ENCODE results near the gene LPP. TPM values are rescaled to one million over a fixed set of nuclear protein-coding genes. Genes with fewer than 3 reads are reported as not detected.

LPP gene
- total and polyA plus RNA-seq, 10 of the 15 experiments (the other 5 are each of a cell fraction or from before 2014, with no cell fraction given), result under 0.01 to 0.62 (median 0.03) TPM

DNA sequence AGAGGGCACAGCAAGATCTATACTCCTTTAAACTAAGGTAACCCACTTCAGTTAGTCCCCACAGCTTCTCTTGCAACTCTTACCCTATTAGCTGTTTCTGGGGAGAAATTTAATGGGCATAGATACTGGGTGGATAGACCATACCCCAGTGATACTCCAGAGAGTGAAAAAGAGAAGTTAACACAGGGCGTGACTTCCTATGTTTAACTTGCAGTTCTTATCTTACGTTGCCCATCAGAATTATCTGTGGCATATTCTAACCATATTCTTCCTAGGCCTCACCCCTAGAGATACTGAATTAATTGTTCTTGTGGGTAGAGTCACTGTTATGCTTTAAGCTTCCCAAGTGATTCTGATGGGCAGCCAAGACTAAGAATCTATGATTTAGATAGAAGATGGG lies 532.4 kb downstream of the LPP start:
- no peak overlapping the region for H3K4me3 ChIP-seq
- intact Hi-C loops (cut with micrococcal nuclease; ENCODE audit: unreplicated experiment), result no loop called here
- no TSS peak for BruUV-seq (replicated peaks)
- no peaks in the 10 kb centered on the region for H3K27me3 ChIP-seq (replicated peaks in 1 of 2; ENCODE audit: control insufficient read depth in 2 of 2, insufficient read depth in 2 of 2, low read length in 1 of 2)
- no peak for TF ChIP-seq TCF3 (IDR thresholded peaks at IDR 0.05; ENCODE audit: borderline replicate concordance, insufficient read depth, low read depth, low read length)
- TF ChIP-seq MTA3 (IDR thresholded peaks at IDR 0.05; ENCODE audit: borderline replicate concordance, low read length), result no peak
- DNase-seq (ENCODE audit: low read depth, low spot score) (no peak), FAIRE-seq (no peak), ATAC-seq (no peak)
- H3K9ac ChIP-seq (ENCODE audit: control insufficient read depth, insufficient read depth, low read length), result no peak overlapping the region
- no peak overlapping the region for H3K27ac ChIP-seq (ENCODE audit: control insufficient read depth, insufficient read depth)
- 91% methylated on average over 2 of the region's 2 CpGs for WGBS (ENCODE audit: insufficient coverage, insufficient replicate concordance, low lambda C conversion rate, missing lambda C conversion rate)
- H2AFZ ChIP-seq (ENCODE audit: control insufficient read depth, low read depth, low read length), result no peak overlapping the region
- no peaks in the 10 kb centered on the region for H3K79me2 ChIP-seq (ENCODE audit: control insufficient read depth, insufficient read depth, low read length)
- no peaks in the 10 kb centered on the region for H4K20me1 ChIP-seq (ENCODE audit: control insufficient read depth, insufficient read depth)
- ChIA-PET POLR2A (no interaction called here), CTCF (interaction anchor here (1.2 to 2.0 kb wide), 2 partner anchors 10 to 946 kb away, joined by 3 to 9 read pairs; no protein-coding TSS in a partner anchor), RAD21 (ENCODE audit: unreplicated experiment) (no interaction called here), SMC1A (ENCODE audit: uncharacterized antibody, unreplicated experiment) (interaction anchor here (1.0 to 1.9 kb wide), 3 partner anchors 9 to 939 kb away, joined by 3 to 5 read pairs (median 5); no protein-coding TSS in a partner anchor)
- H3K4me1 ChIP-seq (ENCODE audit: control insufficient read depth, insufficient read depth, low read length), result no peaks in the 10 kb centered on the region
- in situ Hi-C loops (cut with MboI), result no loop called here
- H3K9me3 ChIP-seq (replicated peaks; ENCODE audit: control insufficient read depth, insufficient read depth, low read length), result no peaks in the 10 kb centered on the region
- no peaks in the 10 kb centered on the region for H3K36me3 ChIP-seq (ENCODE audit: control insufficient read depth in 2 of 2, insufficient read depth in 2 of 2, low read length in 1 of 2)
- no peak overlapping the region for H3K4me2 ChIP-seq (ENCODE audit: control insufficient read depth, insufficient read depth)

DNA sequence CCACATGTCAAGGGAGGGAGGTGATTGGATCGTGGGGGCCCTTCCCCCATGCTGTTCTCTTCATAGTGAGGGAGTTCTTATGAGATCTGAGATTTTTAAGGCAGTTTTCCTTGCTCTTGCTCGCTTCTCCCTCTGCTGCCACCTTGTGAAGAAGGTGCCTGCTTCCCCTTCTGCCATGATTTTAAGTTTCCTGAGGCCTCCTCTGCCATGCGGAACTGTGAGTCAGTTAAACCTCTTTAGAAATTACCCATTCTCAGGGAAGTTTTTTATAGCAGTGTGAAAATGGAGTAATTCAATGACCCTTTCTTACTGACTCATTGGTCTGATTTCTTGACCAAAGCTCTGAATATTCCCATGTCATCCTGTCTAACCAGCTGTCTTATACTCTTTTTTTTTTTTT lies 533.4 kb downstream of the LPP start:
- Histone ChIP-seq H3K79me2 (ENCODE audit: control insufficient read depth, insufficient read depth, low read length) (no peaks in the 10 kb centered on the region), H3K27me3 (replicated peaks in 1 of 2; ENCODE audit: control insufficient read depth in 2 of 2, insufficient read depth in 2 of 2, low read length in 1 of 2) (no peaks in the 10 kb centered on the region), H4K20me1 (ENCODE audit: control insufficient read depth, insufficient read depth) (no peaks in the 10 kb centered on the region), H3K4me2 (ENCODE audit: control insufficient read depth, insufficient read depth) (no peak overlapping the region), H3K27ac (ENCODE audit: control insufficient read depth, insufficient read depth) (no peak overlapping the region), H3K4me3 (no peak overlapping the region), H2AFZ (ENCODE audit: control insufficient read depth, low read depth, low read length) (no peak overlapping the region), H3K4me1 (ENCODE audit: control insufficient read depth, insufficient read depth, low read length) (no peaks in the 10 kb centered on the region), H3K9ac (ENCODE audit: control insufficient read depth, insufficient read depth, low read length) (no peak overlapping the region), H3K9me3 (replicated peaks; ENCODE audit: control insufficient read depth, insufficient read depth, low read length) (no peaks in the 10 kb centered on the region), H3K36me3 (ENCODE audit: control insufficient read depth in 2 of 2, insufficient read depth in 2 of 2, low read length in 1 of 2) (no peaks in the 10 kb centered on the region)
- RAD21 ChIA-PET (ENCODE audit: unreplicated experiment), result no interaction called here
- POLR2A ChIA-PET, result no interaction called here
- FAIRE-seq (no peak), ATAC-seq (no peak), DNase-seq (ENCODE audit: low read depth, low spot score) (no peak)
- SMC1A ChIA-PET (ENCODE audit: uncharacterized antibody, unreplicated experiment), result interaction anchor here (0.6 to 1.9 kb wide), 5 partner anchors 10 to 947 kb away, joined by 3 to 6 read pairs (median 5); no protein-coding TSS in a partner anchor
- WGBS (ENCODE audit: insufficient coverage, insufficient replicate concordance, low lambda C conversion rate, missing lambda C conversion rate), result 19% methylated on average over 3 of the region's 3 CpGs
- TF ChIP-seq POU2F2 (IDR thresholded peaks at IDR 0.05; ENCODE audit: borderline replicate concordance, low read depth, low read length) (no peak), ZNF384 (IDR thresholded peaks at IDR 0.05; ENCODE audit: borderline replicate concordance, low read depth, low read length) (no peak), ZNF207 (IDR thresholded peaks at IDR 0.05; ENCODE audit: borderline replicate concordance) (no peak)
- TF ChIP-seq, protein P1, sequence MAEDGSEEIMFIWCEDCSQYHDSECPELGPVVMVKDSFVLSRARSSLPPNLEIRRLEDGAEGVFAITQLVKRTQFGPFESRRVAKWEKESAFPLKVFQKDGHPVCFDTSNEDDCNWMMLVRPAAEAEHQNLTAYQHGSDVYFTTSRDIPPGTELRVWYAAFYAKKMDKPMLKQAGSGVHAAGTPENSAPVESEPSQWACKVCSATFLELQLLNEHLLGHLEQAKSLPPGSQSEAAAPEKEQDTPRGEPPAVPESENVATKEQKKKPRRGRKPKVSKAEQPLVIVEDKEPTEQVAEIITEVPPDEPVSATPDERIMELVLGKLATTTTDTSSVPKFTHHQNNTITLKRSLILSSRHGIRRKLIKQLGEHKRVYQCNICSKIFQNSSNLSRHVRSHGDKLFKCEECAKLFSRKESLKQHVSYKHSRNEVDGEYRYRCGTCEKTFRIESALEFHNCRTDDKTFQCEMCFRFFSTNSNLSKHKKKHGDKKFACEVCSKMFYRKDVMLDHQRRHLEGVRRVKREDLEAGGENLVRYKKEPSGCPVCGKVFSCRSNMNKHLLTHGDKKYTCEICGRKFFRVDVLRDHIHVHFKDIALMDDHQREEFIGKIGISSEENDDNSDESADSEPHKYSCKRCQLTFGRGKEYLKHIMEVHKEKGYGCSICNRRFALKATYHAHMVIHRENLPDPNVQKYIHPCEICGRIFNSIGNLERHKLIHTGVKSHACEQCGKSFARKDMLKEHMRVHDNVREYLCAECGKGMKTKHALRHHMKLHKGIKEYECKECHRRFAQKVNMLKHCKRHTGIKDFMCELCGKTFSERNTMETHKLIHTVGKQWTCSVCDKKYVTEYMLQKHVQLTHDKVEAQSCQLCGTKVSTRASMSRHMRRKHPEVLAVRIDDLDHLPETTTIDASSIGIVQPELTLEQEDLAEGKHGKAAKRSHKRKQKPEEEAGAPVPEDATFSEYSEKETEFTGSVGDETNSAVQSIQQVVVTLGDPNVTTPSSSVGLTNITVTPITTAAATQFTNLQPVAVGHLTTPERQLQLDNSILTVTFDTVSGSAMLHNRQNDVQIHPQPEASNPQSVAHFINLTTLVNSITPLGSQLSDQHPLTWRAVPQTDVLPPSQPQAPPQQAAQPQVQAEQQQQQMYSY (CRISPR knock-in tag; IDR thresholded peaks at IDR 0.05), result no peak
- CTCF ChIA-PET, result interaction anchor here (1.2 to 2.0 kb wide), 3 partner anchors 9 to 947 kb away, joined by 3 to 9 read pairs (median 3); no protein-coding TSS in a partner anchor
- in situ Hi-C loops (cut with MboI), result no loop called here
- no TSS peak for BruUV-seq (replicated peaks)
- intact Hi-C loops (cut with micrococcal nuclease; ENCODE audit: unreplicated experiment), result no loop called here

All from GM12878 (cell line).